GM19193 (cell line): ENCODE results near the gene PGAP3.

Experiments
- POLR2A ChIP-seq: IDR thresholded peaks from 4 replicates; pipeline ENCODE4 v1.6.1; 2011; ENCODE audit not compliant: insufficient read depth, insufficient read length; ENCODE audit errors: extremely low read depth

PGAP3 gene

GRCh38 chr17:39684369-39685192 lies 3.3 kb downstream of the PGAP3 start:
- TF ChIP-seq POLR2A = no peak

- TF ChIP-seq POLR2A = no peak
Observed at GRCh38 chr17:39683295-39683939, 4.4 kb downstream of the PGAP3 start.

- no peak for TF ChIP-seq POLR2A
Observed at GRCh38 chr17:39679521-39680192, 8.2 kb downstream of the PGAP3 start.

- TF ChIP-seq POLR2A = no peak
Observed at GRCh38 chr17:39678340-39679116, 9.3 kb downstream of the PGAP3 start.

- TF ChIP-seq POLR2A = no peak
Observed at GRCh38 chr17:39677542-39678339, 10.1 kb downstream of the PGAP3 start.

- TF ChIP-seq POLR2A = no peak
Observed at GRCh38 chr17:39677072-39677471, 10.8 kb downstream of the PGAP3 start.

- TF ChIP-seq POLR2A = no peak
Observed at GRCh38 chr17:39676198-39676819, 11.5 kb downstream of the PGAP3 start.

GRCh38 chr17:39675390-39676082 lies 12.3 kb downstream of the PGAP3 start:
- no peak for TF ChIP-seq POLR2A

- TF ChIP-seq POLR2A = no peak
Observed at GRCh38 chr17:39674702-39675389, 13.0 kb downstream of the PGAP3 start.

GRCh38 chr17:39674179-39674578 lies 13.7 kb downstream of the PGAP3 start:
- TF ChIP-seq POLR2A = no peak

- no peak for TF ChIP-seq POLR2A
Observed at GRCh38 chr17:39673335-39674081, 14.3 kb downstream of the PGAP3 start.

GRCh38 chr17:39672522-39673334 lies 15.1 kb downstream of the PGAP3 start:
- TF ChIP-seq POLR2A = no peak
